ENCODE results near the gene ACO2.

Gene ACO2

DNA sequence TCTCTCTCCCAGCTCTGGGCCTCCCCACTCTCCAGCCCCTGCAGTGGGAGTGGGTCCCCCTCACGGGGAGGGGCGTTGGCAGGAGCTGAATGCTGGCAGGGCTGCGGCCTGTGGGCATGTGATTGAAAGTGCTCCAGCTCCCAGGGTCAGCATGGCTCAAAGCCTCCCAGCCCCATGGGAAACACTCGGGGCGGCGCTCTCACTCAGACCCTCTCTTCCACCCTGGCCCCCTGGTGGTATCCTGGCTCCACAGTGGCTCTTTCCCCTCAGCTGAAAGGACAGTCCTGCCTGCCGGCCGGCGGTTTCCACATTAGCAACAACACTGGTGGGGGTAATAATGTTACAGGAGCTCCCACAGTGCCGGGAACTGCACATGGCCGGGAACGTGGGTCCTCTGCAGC, 39.9 kb downstream of the ACO2 start:
- Histone ChIP-seq H3K27me3 (no peaks in the 10 kb centered on the region), H3K4me1 (no peaks in the 10 kb centered on the region), H3K4me3 (ENCODE audit: low read depth, low read length) (no peak overlapping the region), H3K9me3 (no peaks in the 10 kb centered on the region), H3K36me3 (peaks cover 60% of the 10 kb centered on the region)
- TF ChIP-seq CTCF (IDR thresholded peaks at IDR 0.05; ENCODE audit: low read depth, low read length), result peak; percentile 12; the same call in 1 of the 2 replicates
- DNase-seq, result peak; percentile 32

DNA sequence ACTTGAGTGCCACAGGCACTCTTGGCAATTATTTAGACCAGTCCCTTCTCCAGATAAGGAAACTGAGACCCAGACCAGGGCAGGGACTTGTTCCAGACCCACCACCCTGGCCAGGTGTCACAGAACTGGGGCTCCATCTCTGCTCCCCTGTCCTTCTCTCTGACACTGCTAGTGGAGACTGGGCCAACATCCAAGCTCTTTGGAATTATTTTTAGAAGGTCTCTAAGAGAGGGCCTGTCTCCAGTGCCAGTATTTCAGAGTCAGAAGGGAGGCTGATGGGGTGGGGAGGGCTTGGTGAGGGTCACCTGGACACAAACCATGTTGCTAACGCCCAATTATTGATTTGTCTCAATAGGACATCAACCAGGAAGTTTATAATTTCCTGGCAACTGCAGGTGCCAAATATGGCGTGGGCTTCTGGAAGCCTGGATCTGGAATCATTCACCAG, 42.6 kb downstream of the ACO2 start:
- no peaks in the 10 kb centered on the region for H3K9me3 ChIP-seq
- TF ChIP-seq CTCF (IDR thresholded peaks at IDR 0.05; ENCODE audit: low read depth, low read length), result no peak
- H3K4me1 ChIP-seq, result no peaks in the 10 kb centered on the region
- no peak for DNase-seq
- peaks cover 62% of the 10 kb centered on the region for H3K36me3 ChIP-seq
- H3K27me3 ChIP-seq, result no peaks in the 10 kb centered on the region
- no peak overlapping the region for H3K4me3 ChIP-seq (ENCODE audit: low read depth, low read length)

DNA sequence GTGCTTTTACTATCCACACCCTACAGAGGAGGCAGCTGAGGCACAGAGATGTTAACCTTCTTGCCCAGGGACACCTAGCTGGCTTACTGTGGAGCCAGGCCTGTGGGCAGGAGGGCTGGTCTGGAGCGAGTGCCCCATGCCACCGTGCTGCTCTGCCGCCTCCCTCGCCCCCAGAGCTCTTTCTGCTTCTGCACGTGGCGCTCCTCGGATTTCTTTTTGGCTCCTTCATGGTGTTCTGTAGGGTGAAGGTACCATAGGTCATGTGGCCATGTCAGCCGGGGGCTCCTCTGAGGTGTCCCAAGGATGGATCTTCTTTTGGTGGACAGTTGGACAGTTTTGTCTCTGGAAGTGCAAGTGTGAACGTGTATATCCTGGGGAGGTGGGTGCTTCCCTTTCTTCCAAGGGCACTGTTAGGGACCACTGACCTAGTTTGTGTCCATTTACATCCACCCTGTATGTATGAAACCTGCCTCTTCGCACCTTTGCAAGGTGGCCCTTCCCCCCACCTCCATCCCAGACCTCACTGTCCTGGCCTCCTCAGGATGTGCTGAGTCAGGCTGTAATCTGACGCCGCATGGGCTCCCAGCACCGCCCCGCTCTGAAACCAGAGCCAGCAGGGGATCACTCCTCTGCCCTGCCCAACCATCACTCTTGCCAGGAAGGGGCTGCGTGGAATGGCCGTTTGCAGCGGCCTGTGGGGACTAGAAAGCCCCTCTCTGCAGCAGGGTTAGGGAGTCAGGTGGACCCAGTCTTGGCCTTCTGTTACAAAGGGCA, 43.7 kb downstream of the ACO2 start:
- Histone ChIP-seq H3K4me1 (no peaks in the 10 kb centered on the region), H3K9me3 (no peaks in the 10 kb centered on the region), H3K36me3 (peaks cover 60% of the 10 kb centered on the region), H3K4me3 (ENCODE audit: low read depth, low read length) (no peak overlapping the region), H3K27me3 (no peaks in the 10 kb centered on the region)
- DNase-seq, result peak; percentile 39
- TF ChIP-seq CTCF (IDR thresholded peaks at IDR 0.05; ENCODE audit: low read depth, low read length), result no peak

DNA sequence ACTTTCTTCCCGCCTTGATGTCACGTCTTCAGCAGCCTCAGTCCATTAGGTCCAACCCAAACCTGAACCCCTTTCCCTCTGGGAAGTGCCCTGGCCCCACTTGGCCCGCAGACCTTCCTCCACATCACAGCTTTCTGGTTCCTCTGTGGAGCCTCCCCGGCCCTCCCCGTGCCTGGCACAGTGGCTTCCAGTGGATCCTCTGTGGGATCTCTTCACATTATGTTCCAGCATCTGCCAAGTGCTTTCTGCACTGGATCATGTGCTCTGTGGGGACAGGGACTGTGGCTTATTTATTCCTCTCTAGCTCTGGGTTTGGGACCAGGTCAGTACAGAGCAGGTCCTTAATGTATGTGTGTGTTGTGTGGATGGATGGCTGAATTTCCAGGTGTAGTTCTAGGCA, 44.5 kb downstream of the ACO2 start:
- no peak for DNase-seq
- no peak for TF ChIP-seq CTCF (IDR thresholded peaks at IDR 0.05; ENCODE audit: low read depth, low read length)
- Histone ChIP-seq H3K36me3 (peaks cover 60% of the 10 kb centered on the region), H3K27me3 (no peaks in the 10 kb centered on the region), H3K9me3 (no peaks in the 10 kb centered on the region), H3K4me1 (no peaks in the 10 kb centered on the region), H3K4me3 (ENCODE audit: low read depth, low read length) (no peak overlapping the region)

- no peak for DNase-seq
- H3K36me3 ChIP-seq, result peaks cover 48% of the 10 kb centered on the region
- H3K27me3 ChIP-seq, result no peaks in the 10 kb centered on the region
- no peak for TF ChIP-seq CTCF (IDR thresholded peaks at IDR 0.05; ENCODE audit: low read depth, low read length)
- H3K4me1 ChIP-seq, result no peaks in the 10 kb centered on the region
- H3K4me3 ChIP-seq (ENCODE audit: low read depth, low read length), result no peak overlapping the region
- H3K9me3 ChIP-seq, result no peaks in the 10 kb centered on the region
These were observed 47.5 kb downstream of the ACO2 start for GRCh38 chr22:41516462-41516861.

All from BE2C (cell line).